GM12878 (cell line): ENCODE measurements around the gene RYR2. TPM values are rescaled to one million over a fixed set of nuclear protein-coding genes. Genes with fewer than 3 reads are reported as not detected.

Experiments
- ATAC-seq: fragments of 200-7000 bp; cut with Tn5 transposase; 3 replicates; pipeline ENCODE4 v1.9.1; 2020; ENCODE audit warnings: mild to moderate bottlenecking, moderate library complexity
- BruUV-seq: library from RNA; stranded (reverse); fragments of 400-500 nt; replicated peaks from 2 replicates; lab custom pipeline; 2021; lab: Mats Ljungman, UMichigan
- CTCF ChIA-PET: fragments of 300-600 bp; sonication (Branson Sonifier 250); formaldehyde crosslinking; extraction: SDS; loops from one replicate; lab custom pipeline; 2021; ENCODE audit warnings: inconsistent platforms; lab: Yijun Ruan, JAX
- POLR2A ChIA-PET: fragments of 350-600 bp; formaldehyde crosslinking; extraction: SDS; loops from one replicate; lab custom pipeline; 2021; ENCODE audit warnings: inconsistent platforms; lab: Charles Lee
- RAD21 ChIA-PET: fragments of 300-600 bp; sonication (Branson Sonifier 250); formaldehyde crosslinking; loops from one replicate; lab custom pipeline; 2023; ENCODE audit warnings: antibody characterized with exemption; ENCODE audit not compliant: unreplicated experiment; lab: Charles Lee
- SMC1A ChIA-PET: fragments of 300-600 bp; sonication (Branson Sonifier 250); formaldehyde crosslinking; loops from one replicate; lab custom pipeline; 2023; ENCODE audit not compliant: unreplicated experiment, uncharacterized antibody; lab: Charles Lee
- DNase-seq: peaks from one replicate; pipeline ENCODE4 v3.0.0-alpha.2; 2011; ENCODE audit warnings: low read depth, low spot score
- FAIRE-seq: peaks from 3 replicates; lab custom pipeline; 2011; peaks lifted over from hg19 to GRCh38; lab: Jason Lieb, UNC
- H2AFZ ChIP-seq: 2 replicates; pipeline ENCODE4 v1.6.0; 2011; ENCODE audit warnings: low read depth, low read length, control low read depth; ENCODE audit not compliant: control insufficient read depth
- H3K27ac ChIP-seq: 2 replicates; pipeline ENCODE4 v1.5.1; 2011; ENCODE audit warnings: control low read depth; ENCODE audit not compliant: control insufficient read depth, insufficient read depth
- H3K27me3 ChIP-seq, 2 experiments: replicated peaks in 1 of 2; 2 replicates each; pipeline versions ENCODE4 v1.6.0 to v1.6.1; 2011; ENCODE audit warnings: low read length in 1 of 2; ENCODE audit not compliant: control insufficient read depth in 2 of 2, insufficient read depth in 2 of 2
- H3K36me3 ChIP-seq, 2 experiments: 2 replicates each; pipeline ENCODE4 v1.5.1; 2011; ENCODE audit warnings: low read length in 1 of 2; ENCODE audit not compliant: control insufficient read depth in 2 of 2, insufficient read depth in 2 of 2
- H3K4me1 ChIP-seq: 2 replicates; pipeline ENCODE4 v1.6.1; 2011; ENCODE audit warnings: mild to moderate bottlenecking, low read length, moderate library complexity, mixed read lengths; ENCODE audit not compliant: control insufficient read depth, insufficient read depth
- H3K4me2 ChIP-seq: 2 replicates; pipeline ENCODE4 v1.6.0; 2011; ENCODE audit warnings: control low read depth; ENCODE audit not compliant: control insufficient read depth, insufficient read depth
- H3K4me3 ChIP-seq: fragments of 200-600 bp; sonication (generic); 2 replicates; pipeline ENCODE4 v1.5.1; 2016
- H3K79me2 ChIP-seq: 2 replicates; pipeline ENCODE4 v1.6.0; 2011; ENCODE audit warnings: low read length; ENCODE audit not compliant: control insufficient read depth, insufficient read depth
- H3K9ac ChIP-seq: 2 replicates; pipeline ENCODE4 v1.8.0; 2011; ENCODE audit warnings: low read length, control low read depth, mixed read lengths; ENCODE audit not compliant: control insufficient read depth, insufficient read depth
- H3K9me3 ChIP-seq: replicated peaks from 3 replicates; pipeline ENCODE4 v1.5.1; 2011; ENCODE audit warnings: mild to moderate bottlenecking, low read length; ENCODE audit not compliant: control insufficient read depth, insufficient read depth
- H4K20me1 ChIP-seq: 2 replicates; pipeline ENCODE4 v1.6.0; 2011; ENCODE audit not compliant: control insufficient read depth, insufficient read depth
- BHLHE40 ChIP-seq, 2 experiments: fragments of 450-650 bp in 1 of 2; IDR thresholded peaks; 2 replicates each; pipeline ENCODE4 v1.6.1; 2011 to 2017; ENCODE audit warnings: low read depth in 2 of 2, borderline replicate concordance in 1 of 2, improper control_type of control experiment in 1 of 2, low read length in 1 of 2, mild to moderate bottlenecking in 1 of 2
- CHD1 ChIP-seq: IDR thresholded peaks from 2 replicates; pipeline ENCODE4 v1.6.1; 2012; ENCODE audit warnings: low read depth, low read length, improper control_type of control experiment
- CREB1 ChIP-seq: IDR thresholded peaks from 2 replicates; pipeline ENCODE4 v1.6.1; 2012; ENCODE audit warnings: low read depth, mild to moderate bottlenecking, inconsistent platforms
- EZH2 ChIP-seq: IDR thresholded peaks from 2 replicates; pipeline ENCODE4 v1.6.1; 2012; ENCODE audit warnings: low read depth, mild to moderate bottlenecking, control low read depth, inconsistent platforms, low read length, borderline replicate concordance; ENCODE audit not compliant: control insufficient read depth
- MTA2 ChIP-seq: fragments of 450-650 bp; IDR thresholded peaks from 2 replicates; pipeline ENCODE4 v1.6.1; 2016; ENCODE audit warnings: low read depth, mild to moderate bottlenecking, moderate library complexity
- NR2F1 ChIP-seq: fragments of 450-650 bp; conservative IDR thresholded peaks from 2 replicates; pipeline ENCODE4 v1.6.1; 2017; ENCODE audit warnings: mild to moderate bottlenecking
- POU2F2 ChIP-seq: IDR thresholded peaks from 3 replicates; pipeline ENCODE4 v1.6.1; 2011; ENCODE audit warnings: low read depth, mild to moderate bottlenecking, low read length, borderline replicate concordance
- RAD51 ChIP-seq: fragments of 450-650 bp; IDR thresholded peaks from 2 replicates; pipeline ENCODE4 v1.6.1; 2016; ENCODE audit warnings: moderate library complexity, mild to moderate bottlenecking, inconsistent platforms
- SIN3A ChIP-seq: IDR thresholded peaks from 2 replicates; pipeline ENCODE4 v1.6.1; 2012; ENCODE audit warnings: low read depth, low read length, improper control_type of control experiment
- SMARCA5 ChIP-seq: fragments of 450-650 bp; IDR thresholded peaks from 2 replicates; pipeline ENCODE4 v1.6.1; 2017; ENCODE audit warnings: mild to moderate bottlenecking
- TAF1 ChIP-seq: IDR thresholded peaks from 2 replicates; pipeline ENCODE4 v1.6.1; 2011; ENCODE audit warnings: mild to moderate bottlenecking, low read depth, low read length, borderline replicate concordance
- TCF3 ChIP-seq: IDR thresholded peaks from 2 replicates; pipeline ENCODE4 v1.6.1; 2012; ENCODE audit warnings: low read depth, mild to moderate bottlenecking, low read length, borderline replicate concordance; ENCODE audit not compliant: insufficient read depth
- YY1 ChIP-seq: IDR thresholded peaks from 2 replicates; pipeline ENCODE4 v1.6.1; 2011; ENCODE audit warnings: low read depth, mild to moderate bottlenecking, low read length
- ZNF207 ChIP-seq: fragments of 450-650 bp; IDR thresholded peaks from 2 replicates; pipeline ENCODE4 v1.6.1; 2014; ENCODE audit warnings: antibody characterized with exemption, mild to moderate bottlenecking, borderline replicate concordance
- WGBS: methylation state at CpG from one replicate; pipeline ENCODE4 v1.1.6; 2016; ENCODE audit warnings: low lambda C conversion rate; ENCODE audit not compliant: insufficient replicate concordance, insufficient coverage; ENCODE audit errors: missing lambda C conversion rate; 5-methylcytosine and 5-hydroxymethylcytosine counted together
- in situ Hi-C: fragments of 300-500 bp; cut with MboI; formaldehyde crosslinking; loops from 9 replicates; pipeline ENCODE4 v1.14.3; 2018; ENCODE audit warnings: mixed read lengths
- intact Hi-C: fragments of 100-400 bp; cut with micrococcal nuclease; formaldehyde crosslinking; loops from one replicate; pipeline ENCODE4 v1.14.2; 2022; ENCODE audit not compliant: unreplicated experiment
- polyA plus RNA-seq, 11 experiments: library from polyadenylated mRNA; depleted of rRNA in 4 of 11; unstranded in 6 of 11; stranded (reverse) in 5 of 11; fragments of >200 nt; fragmentation: Nextera tagmentation in 4 of 11; fragmentation: Illumina TruSeq in 1 of 11; extraction: Ambion mirVana in 4 of 11; extraction: Trizol in 1 of 11; gene quantifications; 1 replicate in 1 of 11; 2 replicates in 10 of 11; pipeline versions ENCODE4 v1.2.1 to v1.2.3, GENCODE V29; 2011 to 2016; ENCODE audit warnings: inconsistent platforms in 2 of 11, missing spikeins in 2 of 11, low read depth in 1 of 11
- total RNA-seq, 4 experiments: library from RNA; depleted of rRNA in 3 of 4; stranded (reverse); fragments of >200 nt in 3 of 4; fragmentation: Illumina TruSeq in 1 of 4; extraction: Trizol in 1 of 4; gene quantifications; 2 replicates each; pipeline versions ENCODE4 v1.2.1 to v1.2.3, GENCODE V29; 2013 to 2021

Gene RYR2
- total and polyA plus RNA-seq, 10 of the 15 experiments (the other 5 are each of a cell fraction or from before 2014, with no cell fraction given), result 0.01 to 0.04 TPM; not detected in 8

GRCh38 chr1:237737938-237738610 is 696.1 kb downstream of the RYR2 start (continued):
- TF ChIP-seq BHLHE40 (IDR thresholded peaks at IDR 0.05; ENCODE audit: borderline replicate concordance in 1 of 2, low read depth in 2 of 2, low read length in 1 of 2) (no peak), POU2F2 (no peak), TAF1 (no peak), CREB1 (no peak)
- TF ChIP-seq, all 136 proteins: peak for 0

GRCh38 chr1:237740846-237741245 is 698.9 kb downstream of the RYR2 start:
- H3K4me1 ChIP-seq, result no peaks in the 10 kb centered on the region
- FAIRE-seq (no peak), ATAC-seq (no peak), DNase-seq (no peak)
- H3K9ac ChIP-seq, result no peak overlapping the region
- no peak overlapping the region for H3K27ac ChIP-seq
- no TSS peak for BruUV-seq
- no peaks in the 10 kb centered on the region for H4K20me1 ChIP-seq
- H3K27me3 ChIP-seq, result no peaks in the 10 kb centered on the region
- no peak for TF ChIP-seq NR2F1
- 14% methylated on average over 3 of the region's 3 CpGs for WGBS
- no peak overlapping the region for H3K4me2 ChIP-seq
- in situ Hi-C loops, result no loop called here
- CTCF ChIA-PET, result no interaction called here
- POLR2A ChIA-PET, result no interaction called here
- intact Hi-C loops, result no loop called here
- H3K79me2 ChIP-seq, result no peaks in the 10 kb centered on the region
- no peaks in the 10 kb centered on the region for H3K9me3 ChIP-seq
- H3K36me3 ChIP-seq, result no peaks in the 10 kb centered on the region
- SMC1A ChIA-PET, result no interaction called here
- RAD21 ChIA-PET, result no interaction called here
- no peak overlapping the region for H2AFZ ChIP-seq
- H3K4me3 ChIP-seq, result no peak overlapping the region

GRCh38 chr1:237745545-237745944 is 703.6 kb downstream of the RYR2 start:
- no peak overlapping the region for H3K9ac ChIP-seq
- H3K27me3 ChIP-seq, result no peaks in the 10 kb centered on the region
- RAD21 ChIA-PET, result no interaction called here
- 36% methylated on average over 4 of the region's 4 CpGs for WGBS
- H3K9me3 ChIP-seq, result no peaks in the 10 kb centered on the region
- in situ Hi-C loops, result no loop called here
- H3K4me3 ChIP-seq, result no peak overlapping the region
- no peaks in the 10 kb centered on the region for H3K4me1 ChIP-seq
- H3K79me2 ChIP-seq, result no peaks in the 10 kb centered on the region
- SMC1A ChIA-PET, result no interaction called here
- H3K27ac ChIP-seq, result no peak overlapping the region
- no TSS peak for BruUV-seq
- H4K20me1 ChIP-seq, result no peaks in the 10 kb centered on the region
- intact Hi-C loops, result no loop called here
- ATAC-seq (no peak), FAIRE-seq (no peak), DNase-seq (no peak)
- POLR2A ChIA-PET, result no interaction called here
- H2AFZ ChIP-seq, result no peak overlapping the region
- H3K4me2 ChIP-seq, result no peak overlapping the region
- CTCF ChIA-PET, result no interaction called here
- H3K36me3 ChIP-seq, result no peaks in the 10 kb centered on the region
- TF ChIP-seq SIN3A (no peak), EZH2 (no peak), MTA2 (no peak), ZNF207 (no peak), RAD51 (no peak), CHD1 (no peak), SMARCA5 (no peak), TCF3 (no peak), YY1 (no peak)
